HepG2 (cell line): ENCODE measurements around the gene LMAN2. TPM values are rescaled to one million over a fixed set of nuclear protein-coding genes. Genes with fewer than 3 reads are reported as not detected.

Source experiments
- ELF1 ChIP-seq: sonication (generic); formaldehyde crosslinking; IDR thresholded peaks from 2 replicates; pipeline ENCODE4 v1.4.0; 2020; ENCODE audit warnings: missing genetic modification reagents
- GATA4 ChIP-seq: sonication (generic); IDR thresholded peaks from 2 replicates; pipeline ENCODE4 v1.6.1; 2016; ENCODE audit warnings: antibody characterized with exemption, low read depth, borderline replicate concordance
- HNF4A ChIP-seq: sonication (generic); formaldehyde crosslinking; IDR thresholded peaks from 2 replicates; pipeline ENCODE4 v1.4.0; 2020; ENCODE audit warnings: missing genetic modification reagents
- KDM6A ChIP-seq: IDR thresholded peaks from 2 replicates; pipeline ENCODE4 v1.6.1; 2016; ENCODE audit warnings: low read depth
- MED8 ChIP-seq: sonication (generic); formaldehyde crosslinking; IDR thresholded peaks from 2 replicates; pipeline ENCODE4 v1.8.1; 2023; ENCODE audit warnings: mild to moderate bottlenecking, missing genetic modification reagents; ENCODE audit not compliant: insufficient replicate concordance
- MEIS1 ChIP-seq: sonication (generic); formaldehyde crosslinking; IDR thresholded peaks from 2 replicates; pipeline ENCODE4 v1.9.0; 2021; ENCODE audit warnings: mild to moderate bottlenecking, missing genetic modification reagents, moderate library complexity, borderline replicate concordance
- NBN ChIP-seq: fragments of 450-650 bp; conservative IDR thresholded peaks from 2 replicates; pipeline ENCODE4 v1.6.1; 2017
- NR2F6 ChIP-seq, 2 experiments: IDR thresholded peaks; 2 replicates each; pipeline ENCODE4 v1.6.1; 2016; ENCODE audit warnings: antibody characterized with exemption in 1 of 2, mild to moderate bottlenecking in 1 of 2
- PITX1 ChIP-seq: sonication (generic); formaldehyde crosslinking; IDR thresholded peaks from 2 replicates; pipeline ENCODE4 v1.5.1; 2020; ENCODE audit warnings: mild to moderate bottlenecking, missing genetic modification reagents
- PPARG ChIP-seq: conservative IDR thresholded peaks from 2 replicates; pipeline ENCODE4 v1.6.1; 2016; ENCODE audit warnings: missing biosample characterization, missing genetic modification reagents
- RAD51 ChIP-seq: fragments of 450-650 bp; IDR thresholded peaks from 2 replicates; pipeline ENCODE4 v1.6.1; 2016; ENCODE audit warnings: borderline replicate concordance
- RFXAP ChIP-seq: sonication (generic); formaldehyde crosslinking; IDR thresholded peaks from 2 replicates; pipeline ENCODE4 v1.4.0; 2020; ENCODE audit warnings: missing genetic modification reagents, borderline replicate concordance
- SAP130 ChIP-seq: IDR thresholded peaks from 2 replicates; pipeline ENCODE4 v1.6.1; 2016; ENCODE audit warnings: low read depth
- SOX6 ChIP-seq, 2 experiments: fragments of 450-650 bp in 1 of 2; sonication (generic) in 1 of 2; formaldehyde crosslinking in 1 of 2; IDR thresholded peaks; 2 replicates each; pipeline versions ENCODE4 v1.4.0 to v1.6.1; 2017 to 2020; ENCODE audit warnings: antibody characterized with exemption in 1 of 2, mild to moderate bottlenecking in 1 of 2, missing genetic modification reagents in 1 of 2
- TEAD2 ChIP-seq: sonication (generic); formaldehyde crosslinking; IDR thresholded peaks from 2 replicates; pipeline ENCODE4 v1.9.0; 2021; ENCODE audit warnings: missing genetic modification reagents
- YEATS2 ChIP-seq: sonication (generic); formaldehyde crosslinking; IDR thresholded peaks from 2 replicates; pipeline ENCODE4 v1.4.0; 2020; ENCODE audit warnings: missing genetic modification reagents, borderline replicate concordance
- YY1 ChIP-seq: IDR thresholded peaks from 2 replicates; pipeline ENCODE4 v1.6.1; 2011; ENCODE audit warnings: low read length, low read depth, moderate library complexity, mild to moderate bottlenecking; ENCODE audit not compliant: insufficient read depth, insufficient replicate concordance
- ZBTB14 ChIP-seq: sonication (generic); formaldehyde crosslinking; IDR thresholded peaks from 2 replicates; pipeline ENCODE4 v1.4.0; 2020; ENCODE audit warnings: missing genetic modification reagents
- ZBTB39 ChIP-seq: sonication (generic); formaldehyde crosslinking; IDR thresholded peaks from 2 replicates; pipeline ENCODE4 v1.5.0; 2020; ENCODE audit warnings: missing genetic modification reagents
- ZNF160 ChIP-seq: sonication (generic); formaldehyde crosslinking; IDR thresholded peaks from 2 replicates; pipeline ENCODE4 v1.8.0; 2022; ENCODE audit warnings: mild to moderate bottlenecking, inconsistent platforms, missing genetic modification reagents
- ZNF264 ChIP-seq: sonication (generic); formaldehyde crosslinking; IDR thresholded peaks from 2 replicates; pipeline ENCODE4 v1.4.0; 2020; ENCODE audit warnings: missing genetic modification reagents
- ZNF335 ChIP-seq: sonication (generic); formaldehyde crosslinking; IDR thresholded peaks from 2 replicates; pipeline ENCODE4 v1.4.0; 2020; ENCODE audit warnings: missing genetic modification reagents
- ZNF501 ChIP-seq: sonication (generic); formaldehyde crosslinking; IDR thresholded peaks from 2 replicates; pipeline ENCODE4 v1.5.1; 2020; ENCODE audit warnings: mild to moderate bottlenecking, moderate library complexity, missing genetic modification reagents
- ZNF615 ChIP-seq: sonication (generic); formaldehyde crosslinking; IDR thresholded peaks from 2 replicates; pipeline ENCODE4 v1.5.0; 2020; ENCODE audit warnings: mild to moderate bottlenecking, missing genetic modification reagents, borderline replicate concordance
- ZNF672 ChIP-seq: sonication (generic); formaldehyde crosslinking; IDR thresholded peaks from 2 replicates; pipeline ENCODE4 v1.8.1; 2022; ENCODE audit warnings: missing genetic modification reagents
- ZNF83 ChIP-seq: sonication (generic); formaldehyde crosslinking; IDR thresholded peaks from 2 replicates; pipeline ENCODE4 v1.4.0; 2020; ENCODE audit warnings: missing genetic modification reagents, mild to moderate bottlenecking, borderline replicate concordance
- polyA plus RNA-seq, 8 experiments: library from polyadenylated mRNA; depleted of rRNA in 3 of 8; stranded (reverse) in 7 of 8; unstranded in 1 of 8; fragments of >200 nt; fragmentation: Illumina TruSeq in 4 of 8; extraction: Trizol in 4 of 8; gene quantifications; 2 replicates each; pipeline versions ENCODE4 v1.2.1 to v1.2.3, GENCODE V29; 2011 to 2016; ENCODE audit warnings: low read depth in 4 of 8, missing spikeins in 1 of 8, mixed read lengths in 1 of 8; ENCODE audit not compliant: insufficient read depth in 1 of 8
- total RNA-seq, 5 experiments: library from RNA; depleted of rRNA; stranded (reverse); fragments of >200 nt; fragmentation: Illumina TruSeq; extraction: Trizol; gene quantifications; 2 replicates each; pipeline ENCODE4 v1.2.3, GENCODE V29; 2016; ENCODE audit warnings: low read depth in 1 of 5

Gene LMAN2
- total and polyA plus RNA-seq, 2 of the 13 experiments (the other 11 are each of a cell fraction or from before 2014, with no cell fraction given): 191 to 197 TPM

GRCh38 chr5:177366528-177367322 is 15.3 kb upstream of the LMAN2 start (continued):
- TF ChIP-seq ZBTB39 (CRISPR knock-in tag): no peak
- TF ChIP-seq YY1: peak; percentile 35
- TF ChIP-seq ZBTB14 (CRISPR knock-in tag): no peak
- TF ChIP-seq RAD51: no peak
- no peak for TF ChIP-seq ZNF160 (CRISPR knock-in tag)
- no peak for TF ChIP-seq NBN
- TF ChIP-seq ZNF264: no peak
- peak; percentile 82; the same call in 1 of the 2 replicates for TF ChIP-seq MEIS1 (CRISPR knock-in tag)
- TF ChIP-seq NR2F6 (IDR thresholded peaks at IDR 0.05): no peak
- no peak for TF ChIP-seq NR2F6 (CRISPR knock-in tag; IDR thresholded peaks at IDR 0.05)
- peak; percentile 24; the same call in 1 of the 2 replicates for TF ChIP-seq ZNF335 (CRISPR knock-in tag)
- TF ChIP-seq RFXAP: 0 out of 2 replicates have a peak, but pooled peaks have one; percentile 30
- TF ChIP-seq ZNF501 (CRISPR knock-in tag): peak; percentile 25; the same call in 1 of the 2 replicates
- peak; percentile 2; the same call in 1 of the 2 replicates for TF ChIP-seq ZNF672
- TF ChIP-seq ELF1 (CRISPR knock-in tag): 0 out of 2 replicates have a peak, but pooled peaks have one; percentile 12
- no peak for TF ChIP-seq TEAD2 (CRISPR knock-in tag)
- no peak for TF ChIP-seq ZNF83
- peak; percentile 63; the same call in 1 of the 2 replicates for TF ChIP-seq SAP130 (CRISPR knock-in tag)
- no peak for TF ChIP-seq KDM6A (CRISPR knock-in tag)
- no peak for TF ChIP-seq GATA4
- TF ChIP-seq PITX1 (CRISPR knock-in tag): 0 out of 2 replicates have a peak, but pooled peaks have one; percentile 35
- peak; percentile 63; the same call in 1 of the 2 replicates for TF ChIP-seq YEATS2 (CRISPR knock-in tag)
- TF ChIP-seq PPARG (CRISPR knock-in tag): 0 out of 2 replicates have a peak, but pooled peaks have one; percentile 11
- TF ChIP-seq ZNF615 (CRISPR knock-in tag): 0 out of 2 replicates have a peak, but pooled peaks have one; percentile 28
- no peak for TF ChIP-seq MED8
- TF ChIP-seq HNF4A: peak; percentile 15; the same call in 1 of the 2 replicates
- TF ChIP-seq SOX6 (IDR thresholded peaks at IDR 0.05): no peak
- TF ChIP-seq SOX6 (CRISPR knock-in tag; IDR thresholded peaks at IDR 0.05): peak; percentile 70
